Ishikawa (cell line): ENCODE results near the gene ASPSCR1.

ENCODE experiments used
- CEBPB ChIP-seq: IDR thresholded peaks from 2 replicates; pipeline ENCODE4 v1.6.1; 2012
- CREB1 ChIP-seq: IDR thresholded peaks from 2 replicates; pipeline ENCODE4 v1.6.1; 2012; ENCODE audit warnings: low read depth
- REST ChIP-seq: IDR thresholded peaks from 2 replicates; pipeline ENCODE4 v1.6.1; 2012; ENCODE audit warnings: low read depth, mild to moderate bottlenecking
- TAF1 ChIP-seq: IDR thresholded peaks from 2 replicates; pipeline ENCODE4 v1.6.1; 2012; ENCODE audit warnings: low read depth, mild to moderate bottlenecking
- TCF12 ChIP-seq: IDR thresholded peaks from 2 replicates; pipeline ENCODE4 v1.6.1; 2012; ENCODE audit warnings: low read depth
- TEAD4 ChIP-seq: IDR thresholded peaks from 2 replicates; pipeline ENCODE4 v1.6.1; 2012
- TF ChIP-seq, protein P1 (sequence below): IDR thresholded peaks from 2 replicates; pipeline ENCODE4 v1.6.1; 2012

DNA sequence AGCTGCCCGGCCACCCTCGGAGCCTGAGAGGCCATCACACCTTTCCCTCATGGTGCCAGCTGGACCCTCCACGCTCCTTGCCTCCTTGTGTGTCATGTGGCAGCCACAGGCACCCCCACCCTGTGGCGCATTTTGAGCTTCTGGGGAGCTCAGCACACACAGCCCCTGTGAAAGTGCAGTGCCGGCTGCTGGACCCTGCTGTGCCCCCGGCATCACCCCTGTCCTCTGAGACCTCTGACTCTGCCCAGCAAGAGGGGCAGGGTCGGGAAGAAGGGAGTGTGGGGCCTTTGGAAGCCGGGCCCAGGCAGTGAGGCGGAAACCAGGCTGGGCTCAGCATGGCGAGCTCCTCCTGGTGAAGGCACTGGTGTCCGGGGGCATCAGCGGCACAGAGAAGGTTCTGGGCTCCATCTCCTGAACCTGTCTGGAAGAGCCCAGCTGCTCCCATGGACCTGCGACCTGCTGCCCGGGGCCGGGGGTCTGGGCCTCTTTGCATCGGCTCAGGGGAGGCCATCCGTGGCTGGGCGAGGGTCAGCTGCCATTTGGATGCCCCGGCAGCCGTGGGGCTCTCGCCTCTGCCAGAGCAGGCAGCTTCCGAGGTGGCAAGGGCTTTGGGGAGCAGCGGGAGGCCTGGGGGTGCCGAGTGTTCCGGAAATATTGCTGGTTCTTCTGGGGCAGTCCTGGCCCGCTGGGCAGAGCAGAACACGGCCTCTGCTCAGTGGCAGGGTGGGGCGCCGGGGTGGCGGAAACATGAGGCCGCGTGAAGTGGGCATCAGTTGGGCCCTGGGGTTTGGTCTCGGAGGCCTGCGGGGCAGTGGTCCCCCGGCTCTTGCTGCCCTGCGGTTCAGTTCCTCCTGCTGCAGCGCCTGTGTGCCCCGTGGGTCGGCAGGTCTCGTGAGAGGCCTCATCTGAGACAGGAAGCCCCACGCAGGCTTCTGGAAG, 27.4 kb downstream of the ASPSCR1 start:
- no peak for TF ChIP-seq TAF1
- TF ChIP-seq TEAD4: no peak
- no peak for TF ChIP-seq CEBPB
- TF ChIP-seq REST: no peak
- no peak for TF ChIP-seq CREB1
- no peak for TF ChIP-seq TCF12
- TF ChIP-seq, protein P1, sequence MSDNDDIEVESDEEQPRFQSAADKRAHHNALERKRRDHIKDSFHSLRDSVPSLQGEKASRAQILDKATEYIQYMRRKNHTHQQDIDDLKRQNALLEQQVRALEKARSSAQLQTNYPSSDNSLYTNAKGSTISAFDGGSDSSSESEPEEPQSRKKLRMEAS: no peak
